Activated gamma-delta T cell (primary cell): Measurements from ENCODE around the gene LSM10.

Experiments
- DNase-seq: peaks from one replicate; lab custom pipeline; 2025; lab: John Stamatoyannopoulos, UW

The LSM10 gene

GRCh38 chr1:36408479-36408878, 10.8 kb upstream of the LSM10 start:
- DNase-seq = no peak

GRCh38 chr1:36406440-36406839, 8.7 kb upstream of the LSM10 start:
- DNase-seq = no peak

- DNase-seq = no peak
Measured at GRCh38 chr1:36402504-36402890, 4.8 kb upstream of the LSM10 start.

GRCh38 chr1:36401602-36402503, 4.1 kb upstream of the LSM10 start:
- DNase-seq = no peak

GRCh38 chr1:36400825-36401601, 3.3 kb upstream of the LSM10 start:
- DNase-seq = peak; percentile 28

- no peak for DNase-seq
Measured at GRCh38 chr1:36400514-36400824, 2.8 kb upstream of the LSM10 start.

GRCh38 chr1:36398370-36398977, 766 bp upstream of the LSM10 start:
- no peak for DNase-seq

GRCh38 chr1:36397083-36397377, 678 bp downstream of the LSM10 start:
- DNase-seq = no peak

- DNase-seq = no peak
Measured at GRCh38 chr1:36396359-36396758, 1.3 kb downstream of the LSM10 start.

- DNase-seq = no peak
Measured at GRCh38 chr1:36393686-36394085, 4.0 kb downstream of the LSM10 start.

- no peak for DNase-seq
Measured at GRCh38 chr1:36392836-36393235, 4.9 kb downstream of the LSM10 start.

- DNase-seq = no peak
Measured at GRCh38 chr1:36391271-36391670, 6.4 kb downstream of the LSM10 start.

GRCh38 chr1:36390411-36390810, 7.3 kb downstream of the LSM10 start:
- no peak for DNase-seq

- DNase-seq = no peak
Measured at GRCh38 chr1:36389999-36390398, 7.7 kb downstream of the LSM10 start.

- no peak for DNase-seq
Measured at GRCh38 chr1:36389261-36389660, 8.4 kb downstream of the LSM10 start.

GRCh38 chr1:36387141-36387949, 10.4 kb downstream of the LSM10 start:
- DNase-seq = no peak

- peak; percentile 40 for DNase-seq
Measured at GRCh38 chr1:36386265-36387140, 11.2 kb downstream of the LSM10 start.

- peak; percentile 97 for DNase-seq
Measured at GRCh38 chr1:36385410-36386264, 12.1 kb downstream of the LSM10 start, which contains the start of gene STK40. STK40 (minus strand) TSS chr1:36385924; CDS start chr1:36361332, 24,592 bp downstream.

GRCh38 chr1:36384542-36385409, 12.9 kb downstream of the LSM10 start:
- no peak for DNase-seq
